Stomach (tissue), 4 donors: ENCODE results near the gene PDE4D.

Experiments
- POLR2AphosphoS5 ChIP-seq, 3 donors: sonication (generic); formaldehyde crosslinking; IDR thresholded peaks; one replicate each; pipeline ENCODE4 v1.6.1; 2016; ENCODE audit warnings: antibody characterized with exemption in 3 of 3
- TF ChIP-seq, protein P1 (sequence below), 7 experiments: fragments of 450-650 bp in 4 of 7; fragments of 200-600 bp in 3 of 7; sonication (generic) in 3 of 7; IDR thresholded peaks; one replicate each; pipeline ENCODE4 v1.5.1; 2016 to 2019; ENCODE audit warnings: antibody characterized with exemption in 7 of 7, control low read depth in 2 of 7, mild to moderate bottlenecking in 1 of 7

DNA sequence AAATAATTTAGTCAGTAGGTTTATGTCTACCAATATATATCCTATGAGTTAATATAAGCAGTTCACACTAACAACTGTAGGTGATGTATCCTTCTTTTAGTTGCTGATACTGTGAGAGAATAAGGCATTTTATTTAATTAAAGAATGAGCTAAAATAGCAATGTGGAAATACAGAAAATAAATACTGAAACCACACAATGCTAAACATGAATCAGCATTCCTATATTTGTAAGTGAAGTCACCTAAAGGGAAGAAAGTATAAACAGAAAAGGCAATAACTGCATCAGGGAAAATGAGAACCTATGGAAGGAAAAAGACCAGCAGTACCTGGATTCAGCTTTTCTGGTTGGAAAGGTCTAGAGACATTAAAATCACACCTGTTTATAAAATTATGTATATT, 336.0 kb downstream of the PDE4D start:
- TF ChIP-seq POLR2AphosphoS5 (IDR thresholded peaks at IDR 0.05) = no peak
- TF ChIP-seq, protein P1, sequence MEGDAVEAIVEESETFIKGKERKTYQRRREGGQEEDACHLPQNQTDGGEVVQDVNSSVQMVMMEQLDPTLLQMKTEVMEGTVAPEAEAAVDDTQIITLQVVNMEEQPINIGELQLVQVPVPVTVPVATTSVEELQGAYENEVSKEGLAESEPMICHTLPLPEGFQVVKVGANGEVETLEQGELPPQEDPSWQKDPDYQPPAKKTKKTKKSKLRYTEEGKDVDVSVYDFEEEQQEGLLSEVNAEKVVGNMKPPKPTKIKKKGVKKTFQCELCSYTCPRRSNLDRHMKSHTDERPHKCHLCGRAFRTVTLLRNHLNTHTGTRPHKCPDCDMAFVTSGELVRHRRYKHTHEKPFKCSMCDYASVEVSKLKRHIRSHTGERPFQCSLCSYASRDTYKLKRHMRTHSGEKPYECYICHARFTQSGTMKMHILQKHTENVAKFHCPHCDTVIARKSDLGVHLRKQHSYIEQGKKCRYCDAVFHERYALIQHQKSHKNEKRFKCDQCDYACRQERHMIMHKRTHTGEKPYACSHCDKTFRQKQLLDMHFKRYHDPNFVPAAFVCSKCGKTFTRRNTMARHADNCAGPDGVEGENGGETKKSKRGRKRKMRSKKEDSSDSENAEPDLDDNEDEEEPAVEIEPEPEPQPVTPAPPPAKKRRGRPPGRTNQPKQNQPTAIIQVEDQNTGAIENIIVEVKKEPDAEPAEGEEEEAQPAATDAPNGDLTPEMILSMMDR (IDR thresholded peaks at IDR 0.05) = no peak
